Stimulated activated CD8-positive, alpha-beta memory T cell treated with anti-CD3 and anti-CD28 coated beads, Interleukin-15, amount 100 ng/mL, for 24 hours (primary cell): ENCODE measurements around the gene KCNQ1OT1.

ENCODE experiments used
- DNase-seq: peaks from one replicate; pipeline ENCODE4 v3.0.0-alpha.2; 2020; ENCODE audit warnings: low read depth

The KCNQ1OT1 gene

GRCh38 chr11:2736577-2737225 lies 36.9 kb upstream of the KCNQ1OT1 start:
- no peak for DNase-seq

DNA sequence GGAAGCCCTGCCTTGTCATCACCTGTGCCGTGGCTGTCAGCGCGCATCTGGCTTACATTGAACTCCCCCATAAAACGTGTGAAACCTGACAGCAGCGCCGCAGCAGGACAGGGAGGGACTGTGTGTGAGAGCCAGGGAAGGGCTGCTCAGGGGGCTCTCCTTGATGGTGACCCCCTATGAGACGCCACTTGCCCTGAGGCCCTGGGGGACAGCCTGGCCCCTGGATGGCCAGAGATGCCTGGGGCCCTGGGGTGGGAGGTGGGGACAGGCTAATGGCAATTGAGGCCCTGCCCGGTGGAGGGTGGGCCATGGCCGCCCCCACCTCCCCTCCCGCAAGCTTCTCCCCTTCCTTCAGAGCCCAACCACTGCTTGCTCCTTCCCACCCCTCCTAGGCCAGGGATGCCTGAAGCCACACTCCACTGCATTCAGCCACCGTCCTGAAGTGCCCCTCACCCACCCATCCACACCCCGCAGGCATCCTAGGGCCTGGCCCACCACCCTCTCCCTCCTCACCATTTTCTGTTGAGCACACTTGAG lies 35.3 kb upstream of the KCNQ1OT1 start:
- DNase-seq = no peak

DNA sequence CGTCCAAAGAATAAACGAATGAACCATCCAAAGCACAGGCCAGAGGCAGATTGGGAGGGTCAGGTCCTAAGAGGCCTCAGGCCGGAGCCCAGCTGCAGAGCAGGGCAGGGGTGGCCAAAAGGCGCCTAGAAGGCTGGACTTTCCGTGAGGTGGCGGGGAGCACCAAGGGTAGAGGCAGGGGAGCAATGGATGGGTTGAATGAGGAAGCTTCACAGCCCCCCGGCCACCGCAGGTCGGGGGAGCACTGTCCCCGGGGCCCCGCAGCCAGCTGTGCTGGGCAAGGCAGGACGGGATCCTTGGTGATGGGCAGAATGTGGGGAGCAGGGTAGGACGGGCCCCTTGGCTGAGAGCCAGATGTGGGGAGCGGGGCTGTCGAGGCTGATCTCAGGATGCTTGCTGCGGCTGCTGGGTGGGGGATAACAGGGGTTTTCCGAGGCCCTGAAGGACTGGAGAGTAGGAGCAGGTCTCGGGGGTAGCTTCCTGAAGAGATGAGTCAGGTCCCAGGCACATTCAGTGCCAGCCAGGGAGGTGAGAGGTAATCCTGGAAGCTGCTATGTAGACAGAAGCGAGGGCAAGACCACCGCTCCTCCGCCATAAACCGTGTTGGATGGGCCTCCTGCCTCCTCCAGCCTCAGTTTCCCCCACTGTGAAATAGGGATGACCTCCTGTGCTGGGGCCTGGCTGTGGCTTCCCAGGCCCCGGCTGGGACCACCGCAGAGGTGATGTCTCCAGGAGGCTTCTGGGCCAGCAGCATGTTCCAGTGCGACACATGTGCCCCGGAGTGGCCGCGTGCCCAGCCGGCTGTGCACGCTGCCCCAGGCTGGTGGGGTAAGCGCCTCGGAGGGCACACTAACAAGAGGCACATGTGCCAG lies 34.6 kb upstream of the KCNQ1OT1 start:
- DNase-seq = no peak

DNA sequence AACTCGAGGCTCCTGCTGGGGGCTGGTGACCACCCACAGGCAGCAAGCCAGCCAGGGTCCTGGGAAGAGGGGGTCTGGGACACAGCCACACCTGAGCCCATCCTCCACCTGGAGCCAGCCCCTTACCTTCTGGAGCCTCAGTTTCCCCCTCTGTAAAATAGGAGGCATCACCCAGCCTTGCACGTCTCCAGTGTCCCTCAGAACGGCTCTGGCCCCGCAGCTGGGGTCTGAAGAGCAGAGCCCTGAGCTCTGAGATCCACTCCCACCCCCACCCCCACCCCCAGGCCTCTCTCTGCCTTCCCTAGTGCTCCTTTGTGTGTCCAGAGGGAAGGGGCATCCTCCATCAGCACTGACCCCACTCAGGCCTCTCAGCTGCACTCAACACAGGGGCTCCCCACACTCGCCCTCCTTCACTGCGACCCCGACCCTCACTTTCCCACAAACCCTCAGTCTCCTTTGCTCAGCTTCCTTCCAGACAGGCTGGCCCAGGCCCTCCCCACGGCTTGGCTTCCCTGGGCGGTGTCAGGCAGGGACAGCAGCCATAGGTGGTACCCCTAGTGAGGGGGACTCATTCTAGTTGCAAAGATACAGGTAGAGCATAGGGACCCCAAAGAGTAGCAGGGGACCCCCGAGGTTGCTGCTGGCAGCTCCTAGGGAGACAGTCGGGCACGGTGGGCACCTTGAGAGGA lies 33.3 kb upstream of the KCNQ1OT1 start:
- no peak for DNase-seq

DNA sequence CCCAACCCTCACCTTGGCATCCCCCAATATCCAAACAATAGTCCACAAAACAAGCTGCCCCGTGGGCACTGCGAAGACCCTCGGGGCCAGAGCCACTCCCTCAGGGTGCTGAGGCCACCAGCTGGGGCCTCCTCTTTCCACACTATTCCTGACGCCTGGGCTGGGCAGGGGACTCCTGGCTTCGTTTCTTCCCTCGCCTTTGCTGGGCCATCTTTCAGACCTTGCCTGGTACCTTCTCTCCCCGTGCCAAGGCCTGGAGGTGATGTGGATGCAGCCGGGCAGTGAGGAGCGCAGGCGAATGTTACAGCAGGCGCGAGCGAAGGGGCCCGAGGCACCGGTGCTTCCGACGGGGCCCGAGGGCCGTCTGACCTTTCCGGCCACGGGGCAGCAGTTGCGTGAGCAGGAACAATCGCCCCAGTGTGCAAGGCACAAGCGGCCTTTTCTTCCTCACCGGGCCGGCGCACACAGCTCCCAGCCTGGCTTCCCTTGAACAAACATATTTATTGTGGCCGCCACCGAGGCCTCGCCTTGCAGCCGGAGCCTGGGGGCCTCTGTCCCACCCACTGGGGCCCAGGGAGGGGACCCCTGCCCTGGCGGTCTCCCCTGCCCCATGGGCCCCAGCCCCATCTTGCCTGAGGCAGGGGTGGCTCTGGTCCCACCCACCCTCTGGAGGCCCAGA lies 32.6 kb upstream of the KCNQ1OT1 start:
- DNase-seq = no peak

DNA sequence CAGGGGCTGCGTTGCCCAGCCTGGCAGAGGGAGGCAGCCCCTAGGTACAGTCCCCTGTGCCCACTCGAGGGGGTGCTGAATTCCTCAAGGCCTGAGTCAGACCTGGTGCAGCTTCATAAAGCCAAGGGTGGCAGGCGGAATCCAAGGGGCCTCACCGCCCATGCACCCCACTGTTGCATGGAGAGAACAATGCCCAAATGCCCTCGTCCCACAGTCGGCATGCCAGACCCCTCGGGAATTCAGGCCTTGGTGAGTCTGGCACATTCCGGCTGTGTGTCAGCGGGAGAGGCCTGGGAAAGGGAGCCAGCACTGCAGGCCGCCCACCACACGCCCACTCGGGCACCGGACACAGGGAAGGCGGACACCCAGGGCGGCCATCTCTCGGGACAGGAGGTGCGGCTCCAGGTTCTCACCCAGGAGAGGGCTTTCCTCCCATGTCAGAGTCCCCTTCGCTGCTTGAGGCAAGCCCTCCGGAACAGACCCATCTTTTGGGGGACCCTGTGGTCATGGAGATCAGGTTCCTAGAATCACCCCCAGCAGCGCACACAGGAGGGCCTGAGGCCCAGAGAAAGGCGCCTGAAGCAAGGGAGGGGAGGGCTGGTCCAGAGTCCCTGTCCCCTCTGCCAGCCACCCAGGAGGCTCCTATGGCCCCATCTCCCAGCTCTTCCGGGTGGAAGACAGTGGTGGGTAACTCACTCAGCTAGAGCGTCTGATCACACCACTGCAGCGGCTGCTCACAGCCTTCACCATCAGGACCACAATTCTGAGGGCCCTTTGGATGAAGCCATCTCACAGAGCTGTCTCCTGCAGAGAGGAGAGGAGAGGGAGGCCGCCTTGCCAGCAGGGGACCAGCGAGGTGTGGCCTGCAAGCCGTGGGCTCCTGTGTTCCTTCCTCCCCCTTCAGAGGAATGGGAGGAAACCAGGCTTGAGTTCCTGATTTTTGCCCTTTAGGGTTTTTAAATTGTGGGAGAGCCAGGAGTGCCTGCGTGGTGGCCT lies 31.6 kb upstream of the KCNQ1OT1 start:
- no peak for DNase-seq

GRCh38 chr11:2730272-2731129 lies 30.7 kb upstream of the KCNQ1OT1 start:
- no peak for DNase-seq

DNA sequence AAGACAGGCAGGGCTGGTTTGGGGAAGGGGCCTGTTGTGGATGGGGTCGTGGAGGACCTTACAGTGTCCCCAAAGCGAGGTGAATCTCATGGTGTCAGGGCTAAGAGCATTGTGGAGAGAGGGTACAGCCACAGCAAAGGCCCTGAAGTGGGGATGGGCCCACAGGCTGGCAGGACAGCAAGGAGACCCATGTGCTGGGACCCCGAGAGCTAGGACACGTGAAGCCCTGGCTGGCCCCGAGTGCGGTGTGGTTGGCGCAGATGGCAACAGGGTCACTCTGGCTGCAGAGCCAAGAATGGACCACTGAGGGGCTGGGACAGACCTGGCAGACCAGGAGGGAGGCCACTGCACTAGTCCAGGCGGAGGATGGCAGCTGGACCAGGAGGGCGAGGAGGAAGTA lies 30.0 kb upstream of the KCNQ1OT1 start:
- no peak for DNase-seq

DNA sequence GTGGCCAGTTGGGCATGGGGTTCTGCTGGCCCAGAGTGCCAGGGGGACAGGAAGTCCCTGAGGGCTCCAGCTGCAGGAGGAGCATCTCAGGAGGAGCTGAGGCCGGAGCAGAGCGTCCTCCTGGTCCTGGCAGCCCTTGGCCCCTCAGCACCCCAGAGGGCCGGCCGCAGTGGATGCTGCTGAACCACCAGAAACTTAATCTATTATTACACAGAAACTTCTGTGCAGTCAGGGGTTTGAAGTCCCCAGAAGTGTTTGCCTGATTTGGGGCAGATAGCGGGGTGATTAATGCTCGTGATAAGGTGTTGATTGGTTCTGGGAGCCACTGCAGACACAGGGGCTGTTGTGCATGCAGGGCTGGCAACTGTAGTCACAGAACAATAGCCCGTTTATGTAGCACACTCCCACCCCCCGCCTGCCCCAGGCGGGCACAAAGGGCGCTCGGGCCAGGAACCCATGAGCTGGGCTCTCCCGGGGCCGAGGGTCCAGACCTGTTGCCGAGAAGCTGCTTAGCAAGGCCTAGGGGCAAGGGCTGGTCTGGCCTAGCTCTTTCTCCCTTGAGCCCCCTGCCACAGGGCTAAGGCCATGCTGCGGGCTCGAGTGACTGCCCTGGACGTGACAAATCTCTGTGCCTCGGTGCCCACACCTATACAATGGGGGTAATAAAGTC lies 29.0 kb upstream of the KCNQ1OT1 start:
- DNase-seq = no peak

DNA sequence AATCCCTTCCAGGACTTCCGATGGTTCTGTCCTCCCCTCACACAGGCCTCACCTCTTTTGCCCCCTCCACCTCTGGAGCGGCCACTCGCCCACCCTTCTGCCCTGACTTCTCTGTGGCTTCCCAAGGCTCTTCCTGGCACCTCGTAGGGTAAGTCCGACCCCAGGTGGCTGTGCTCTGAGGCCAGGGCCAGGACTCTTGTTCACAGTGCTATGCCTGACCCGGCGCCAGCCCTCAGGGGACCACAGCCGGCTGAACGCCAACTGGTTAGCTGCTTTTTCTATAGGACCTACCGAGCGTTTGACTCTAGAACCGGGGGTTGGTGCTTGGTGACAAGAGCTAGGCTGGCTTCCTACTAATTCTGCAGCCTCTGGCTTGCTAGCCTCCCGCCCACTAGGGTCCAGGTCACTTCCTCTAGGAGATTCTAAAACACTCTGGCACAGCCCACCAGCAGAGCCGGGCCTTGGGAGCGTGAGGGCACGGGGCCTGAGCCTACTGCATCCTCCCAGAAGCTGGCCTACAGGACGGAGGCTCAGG lies 28.4 kb upstream of the KCNQ1OT1 start:
- no peak for DNase-seq

DNA sequence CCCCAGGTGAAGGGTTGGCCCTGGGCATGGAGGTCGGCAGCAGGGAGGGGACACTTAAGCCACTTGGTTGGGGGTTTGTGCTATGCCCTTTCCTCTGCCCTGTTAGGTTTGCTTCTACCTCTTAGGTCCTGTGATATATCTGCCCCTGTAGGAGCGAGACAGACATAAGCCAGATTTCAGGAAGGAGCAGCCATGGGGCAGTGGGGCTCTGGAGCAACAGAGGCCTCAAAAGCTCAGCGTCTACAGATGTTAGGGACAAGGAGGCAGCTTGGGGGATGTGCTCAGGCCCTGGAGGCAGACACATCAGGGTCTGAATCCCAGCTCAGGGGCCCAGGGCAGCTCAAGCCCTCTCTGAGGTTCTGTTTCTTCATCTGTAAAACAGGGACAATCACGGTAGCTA lies 27.2 kb upstream of the KCNQ1OT1 start:
- no peak for DNase-seq

DNA sequence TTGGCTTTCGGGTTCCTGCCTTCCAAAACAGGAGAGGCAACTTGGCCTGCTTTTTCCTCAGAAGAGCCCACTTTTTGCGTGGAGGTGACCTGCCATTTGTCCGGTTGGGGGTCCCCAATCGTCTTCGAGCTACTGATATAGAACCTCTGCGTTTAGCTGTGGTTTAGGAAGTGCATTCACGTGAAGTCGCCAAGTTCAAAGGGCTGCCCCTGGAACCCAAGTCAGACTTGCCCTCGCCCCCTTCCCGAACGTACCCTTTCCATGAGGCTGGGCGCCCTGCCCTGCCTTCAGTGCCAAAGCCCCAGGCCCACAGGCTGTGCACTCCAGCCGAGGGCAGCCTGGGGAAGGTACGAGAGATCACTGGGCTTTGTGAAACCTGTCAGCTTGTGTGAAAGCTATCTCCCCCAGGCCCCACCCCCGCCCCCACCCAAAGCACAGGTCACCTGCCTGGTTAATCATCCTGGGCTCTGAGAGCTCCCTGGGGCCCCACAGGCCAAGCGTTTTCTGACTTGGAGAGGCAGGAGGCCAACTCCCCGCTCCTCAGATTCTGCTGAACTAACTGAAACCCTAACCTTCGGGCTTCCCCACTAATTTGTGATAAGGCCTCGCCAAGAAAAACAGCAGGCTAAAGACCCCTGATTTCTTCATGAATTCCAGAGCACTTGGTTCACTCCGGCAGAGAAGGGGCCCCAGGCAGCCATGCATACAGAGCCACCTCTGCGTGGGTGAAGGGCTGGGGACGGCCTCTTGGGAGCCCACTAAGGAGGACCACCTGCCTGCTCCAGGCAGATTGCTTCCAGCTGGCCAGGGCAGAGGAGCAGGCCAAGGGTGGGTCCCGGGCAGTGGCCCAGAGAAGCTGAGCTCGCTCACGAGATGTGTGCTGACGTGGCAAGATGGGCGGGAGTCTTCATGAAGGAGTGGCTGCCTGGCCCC lies 25.8 kb upstream of the KCNQ1OT1 start:
- no peak for DNase-seq

GRCh38 chr11:2724653-2725367 lies 25.0 kb upstream of the KCNQ1OT1 start:
- no peak for DNase-seq

GRCh38 chr11:2724104-2724503 lies 24.3 kb upstream of the KCNQ1OT1 start:
- no peak for DNase-seq

DNA sequence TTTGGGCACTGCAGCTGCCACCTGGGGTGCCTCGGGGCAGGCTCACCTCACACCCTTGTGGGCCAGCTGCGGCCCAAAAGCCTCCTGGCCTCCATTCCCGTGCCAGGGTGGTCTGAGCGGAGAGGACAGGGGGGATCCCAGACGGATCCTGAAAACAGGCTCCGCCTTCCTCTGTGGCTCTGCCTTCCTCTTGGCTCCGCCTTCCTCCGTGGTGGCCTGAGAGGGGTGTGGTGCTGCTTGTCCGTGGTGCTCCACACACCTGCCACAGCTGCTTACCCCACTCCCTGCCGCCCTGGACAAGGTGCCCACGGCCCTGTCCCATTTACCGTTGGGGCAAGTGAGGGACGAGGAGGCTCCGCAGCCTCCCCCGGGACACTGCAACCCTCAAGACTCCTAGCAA lies 23.2 kb upstream of the KCNQ1OT1 start:
- no peak for DNase-seq

- DNase-seq = no peak
Observed at GRCh38 chr11:2721210-2721916, 21.6 kb upstream of the KCNQ1OT1 start.
